Neural progenitor cell (in vitro differentiated cells): ENCODE measurements around the gene GNAI1. TPM values are rescaled to one million over a fixed set of nuclear protein-coding genes. Genes with fewer than 3 reads are reported as not detected.

Experiments used
- DNase-seq: peaks from one replicate; pipeline ENCODE4 v3.0.0-alpha.2; 2016; ENCODE audit warnings: low spot score
- H2AFZ ChIP-seq: fragments of 200-600 bp; sonication (generic); replicated peaks from 2 replicates; pipeline ENCODE4 v1.6.1; 2016; ENCODE audit warnings: antibody characterized with exemption
- H3F3A ChIP-seq: fragments of 200-600 bp; sonication (generic); 2 replicates; pipeline ENCODE4 v1.6.1; 2016; ENCODE audit warnings: antibody characterized with exemption, low read depth
- H3K27ac ChIP-seq: fragments of 200-600 bp; sonication (generic); 2 replicates; pipeline ENCODE4 v1.5.1; 2016; ENCODE audit warnings: mild to moderate bottlenecking
- H3K27me3 ChIP-seq: fragments of 200-600 bp; sonication (generic); 2 replicates; pipeline ENCODE4 v1.6.1; 2016; ENCODE audit warnings: mild to moderate bottlenecking, moderate library complexity
- H3K36me3 ChIP-seq: fragments of 200-600 bp; sonication (generic); 2 replicates; pipeline ENCODE4 v1.5.1; 2016
- H3K4me1 ChIP-seq: fragments of 200-600 bp; sonication (generic); 2 replicates; pipeline ENCODE4 v1.6.1; 2016; ENCODE audit warnings: mixed run types
- H3K4me2 ChIP-seq: fragments of 200-600 bp; sonication (generic); 2 replicates; pipeline ENCODE4 v1.6.1; 2016
- H3K4me3 ChIP-seq: fragments of 200-600 bp; sonication (generic); 2 replicates; pipeline ENCODE4 v1.5.1; 2016
- H3K79me2 ChIP-seq: fragments of 200-600 bp; sonication (generic); 2 replicates; pipeline ENCODE4 v1.6.1; 2016; ENCODE audit warnings: low read depth
- H3K9ac ChIP-seq: fragments of 200-600 bp; sonication (generic); 2 replicates; pipeline ENCODE4 v1.6.1; 2016
- H3K9me3 ChIP-seq: fragments of 200-600 bp; sonication (generic); 2 replicates; pipeline ENCODE4 v1.5.1; 2016; ENCODE audit warnings: low read depth
- H4K20me1 ChIP-seq: fragments of 200-600 bp; sonication (generic); 2 replicates; pipeline ENCODE4 v1.6.1; 2016; ENCODE audit warnings: low read depth
- H3K27ac Mint-ChIP-seq: 3 replicates; pipeline ENCODE4 v1.8.0; 2021; ENCODE audit warnings: mixed read lengths
- H3K27me3 Mint-ChIP-seq: 2 replicates; pipeline ENCODE4 v1.8.0; 2022; ENCODE audit warnings: low read depth, mild to moderate bottlenecking, inconsistent platforms, moderate library complexity, mixed read lengths; ENCODE audit not compliant: insufficient read depth
- H3K36me3 Mint-ChIP-seq: 3 replicates; pipeline ENCODE4 v1.8.0; 2021; ENCODE audit warnings: mixed read lengths
- H3K4me1 Mint-ChIP-seq: 3 replicates; pipeline ENCODE4 v1.8.0; 2021; ENCODE audit warnings: mixed read lengths
- H3K4me3 Mint-ChIP-seq: 3 replicates; pipeline ENCODE4 v1.8.0; 2021; ENCODE audit warnings: mild to moderate bottlenecking, moderate library complexity, mixed read lengths
- H3K9me3 Mint-ChIP-seq: 3 replicates; pipeline ENCODE4 v1.8.0; 2020; ENCODE audit warnings: mixed read lengths
- EZH2 ChIP-seq: fragments of 200-600 bp; sonication (generic); IDR thresholded peaks from 2 replicates; pipeline ENCODE4 v1.6.1; 2017; ENCODE audit warnings: antibody characterized with exemption, mild to moderate bottlenecking, moderate library complexity
- EZH2phosphoT487 ChIP-seq: fragments of 200-600 bp; sonication (generic); IDR thresholded peaks from 2 replicates; pipeline ENCODE4 v1.6.1; 2017; ENCODE audit warnings: antibody characterized with exemption
- total RNA-seq: library from RNA; depleted of rRNA; stranded (reverse); fragments of >200 nt; gene quantifications from 2 replicates; pipeline ENCODE4 v1.2.3, GENCODE V29; 2015; ENCODE audit warnings: low replicate concordance
- TF ChIP-seq, protein P1 (sequence below): fragments of 200-600 bp; sonication (generic); IDR thresholded peaks from 2 replicates; pipeline ENCODE4 v1.5.1; 2017; ENCODE audit warnings: antibody characterized with exemption, mild to moderate bottlenecking

GNAI1 gene
- total RNA-seq, 1 donor from 2014 or later, result 91.3 TPM

DNA sequence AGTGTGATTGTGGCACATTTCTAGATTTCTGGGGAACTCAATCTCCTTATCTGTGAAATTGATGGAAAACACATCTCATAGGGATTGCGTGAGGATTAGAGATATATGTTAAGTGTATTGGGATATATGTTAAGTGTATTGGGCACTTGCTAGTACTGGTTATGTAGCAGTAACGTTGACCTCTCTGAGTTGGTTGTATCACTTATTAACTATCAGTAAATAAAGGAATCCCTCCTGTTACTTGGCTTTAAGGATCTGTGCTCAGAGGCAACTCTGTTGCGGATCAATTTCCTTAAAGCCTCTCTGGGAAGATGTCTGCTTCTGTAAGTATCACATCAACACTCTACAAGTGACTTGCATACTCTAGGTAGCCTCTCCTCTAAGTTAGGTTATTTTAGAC lies 25.2 kb downstream of the GNAI1 start:
- Mint-ChIP-seq H3K9me3 (peaks cover 38% of the 10 kb centered on the region), H3K27ac (no peak overlapping the region), H3K27me3 (no peaks in the 10 kb centered on the region), H3K36me3 (peaks cover 20% of the 10 kb centered on the region), H3K4me1 (no peaks in the 10 kb centered on the region), H3K4me3 (no peak overlapping the region)
- no peaks in the 10 kb centered on the region for H3F3A ChIP-seq
- H3K4me3 ChIP-seq, result no peak overlapping the region
- H3K9me3 ChIP-seq, result no peaks in the 10 kb centered on the region
- no peaks in the 10 kb centered on the region for H3K27me3 ChIP-seq
- TF ChIP-seq EZH2 (no peak), EZH2phosphoT487 (no peak)
- TF ChIP-seq, protein P1, sequence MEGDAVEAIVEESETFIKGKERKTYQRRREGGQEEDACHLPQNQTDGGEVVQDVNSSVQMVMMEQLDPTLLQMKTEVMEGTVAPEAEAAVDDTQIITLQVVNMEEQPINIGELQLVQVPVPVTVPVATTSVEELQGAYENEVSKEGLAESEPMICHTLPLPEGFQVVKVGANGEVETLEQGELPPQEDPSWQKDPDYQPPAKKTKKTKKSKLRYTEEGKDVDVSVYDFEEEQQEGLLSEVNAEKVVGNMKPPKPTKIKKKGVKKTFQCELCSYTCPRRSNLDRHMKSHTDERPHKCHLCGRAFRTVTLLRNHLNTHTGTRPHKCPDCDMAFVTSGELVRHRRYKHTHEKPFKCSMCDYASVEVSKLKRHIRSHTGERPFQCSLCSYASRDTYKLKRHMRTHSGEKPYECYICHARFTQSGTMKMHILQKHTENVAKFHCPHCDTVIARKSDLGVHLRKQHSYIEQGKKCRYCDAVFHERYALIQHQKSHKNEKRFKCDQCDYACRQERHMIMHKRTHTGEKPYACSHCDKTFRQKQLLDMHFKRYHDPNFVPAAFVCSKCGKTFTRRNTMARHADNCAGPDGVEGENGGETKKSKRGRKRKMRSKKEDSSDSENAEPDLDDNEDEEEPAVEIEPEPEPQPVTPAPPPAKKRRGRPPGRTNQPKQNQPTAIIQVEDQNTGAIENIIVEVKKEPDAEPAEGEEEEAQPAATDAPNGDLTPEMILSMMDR, result no peak
- H3K9ac ChIP-seq, result no peak overlapping the region
- H3K27ac ChIP-seq, result no peak overlapping the region
- H3K4me1 ChIP-seq, result peaks cover 3% of the 10 kb centered on the region
- peaks cover 100% of the 10 kb centered on the region for H3K79me2 ChIP-seq
- no peak overlapping the region for H2AFZ ChIP-seq
- H3K36me3 ChIP-seq, result no peaks in the 10 kb centered on the region
- H3K4me2 ChIP-seq, result no peak overlapping the region
- H4K20me1 ChIP-seq, result peaks cover 55% of the 10 kb centered on the region
- no peak for DNase-seq

DNA sequence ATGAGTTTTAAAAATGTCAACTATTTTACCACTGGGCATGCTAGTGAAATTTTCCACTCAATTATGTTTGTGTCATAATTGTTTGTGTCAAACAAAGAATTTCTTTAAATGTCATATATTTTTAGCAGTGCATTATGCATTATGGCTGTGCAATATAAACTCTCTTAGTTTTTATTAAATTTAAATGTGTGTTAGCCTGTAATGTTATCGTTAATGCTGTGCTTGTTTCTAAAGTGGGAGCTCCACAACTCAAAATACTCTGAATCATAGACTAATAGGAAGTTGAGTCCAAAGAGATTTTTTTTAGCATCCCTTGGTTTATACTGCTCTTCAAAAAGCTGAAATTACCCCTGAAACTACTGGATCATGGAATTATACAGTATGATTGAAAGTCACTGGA lies 26.8 kb downstream of the GNAI1 start:
- H3F3A ChIP-seq, result no peaks in the 10 kb centered on the region
- H3K79me2 ChIP-seq, result peaks cover 100% of the 10 kb centered on the region
- no peak overlapping the region for H3K4me2 ChIP-seq
- peaks cover 42% of the 10 kb centered on the region for H4K20me1 ChIP-seq
- Mint-ChIP-seq H3K27ac (no peak overlapping the region), H3K9me3 (peaks cover 46% of the 10 kb centered on the region), H3K27me3 (no peaks in the 10 kb centered on the region), H3K4me1 (no peaks in the 10 kb centered on the region), H3K36me3 (peaks cover 22% of the 10 kb centered on the region), H3K4me3 (no peak overlapping the region)
- no peak overlapping the region for H3K4me3 ChIP-seq
- DNase-seq, result no peak
- H3K27me3 ChIP-seq, result no peaks in the 10 kb centered on the region
- TF ChIP-seq, protein P1, result no peak
- no peak for TF ChIP-seq EZH2
- TF ChIP-seq EZH2phosphoT487, result no peak
- H3K4me1 ChIP-seq, result peaks cover 8% of the 10 kb centered on the region
- H3K27ac ChIP-seq, result no peak overlapping the region
- H3K36me3 ChIP-seq, result no peaks in the 10 kb centered on the region
- H3K9ac ChIP-seq, result no peak overlapping the region
- H3K9me3 ChIP-seq, result no peaks in the 10 kb centered on the region
- H2AFZ ChIP-seq, result no peak overlapping the region

DNA sequence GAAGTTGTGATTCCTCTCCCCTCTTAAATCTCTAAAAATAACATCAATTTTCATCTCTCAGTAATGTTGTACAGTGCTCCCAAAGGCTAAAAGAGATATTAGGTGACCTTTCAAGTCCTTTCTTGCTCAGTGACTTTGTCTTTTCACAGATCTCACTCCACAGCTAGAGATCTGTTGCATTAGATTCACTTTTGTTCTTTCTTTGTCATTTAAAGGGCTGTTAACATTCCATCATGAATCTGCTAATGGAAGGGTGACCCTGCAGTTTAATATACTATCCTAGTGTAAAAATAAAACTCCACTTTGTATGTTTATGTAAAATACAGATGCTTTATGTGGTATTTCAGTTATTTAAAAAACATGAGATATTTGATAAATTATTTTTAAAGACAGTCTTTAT lies 30.5 kb downstream of the GNAI1 start:
- H3K36me3 ChIP-seq, result peaks cover 6% of the 10 kb centered on the region
- H3K4me3 Mint-ChIP-seq, result no peak overlapping the region

More for the DNA sequence above, 30.5 kb downstream of the GNAI1 start:
- H3K4me1 Mint-ChIP-seq, result no peaks in the 10 kb centered on the region
- no peak overlapping the region for H2AFZ ChIP-seq
- peaks cover 43% of the 10 kb centered on the region for H3K9me3 Mint-ChIP-seq
- H3K27ac ChIP-seq, result no peak overlapping the region
- H3K27me3 ChIP-seq, result no peaks in the 10 kb centered on the region
- no peak for DNase-seq
- TF ChIP-seq EZH2 (no peak), EZH2phosphoT487 (no peak)
- TF ChIP-seq, protein P1, result no peak
- no peak overlapping the region for H3K9ac ChIP-seq
- H3F3A ChIP-seq, result no peaks in the 10 kb centered on the region
- peaks cover 100% of the 10 kb centered on the region for H3K79me2 ChIP-seq
- H3K27me3 Mint-ChIP-seq, result no peaks in the 10 kb centered on the region
- peaks cover 21% of the 10 kb centered on the region for H4K20me1 ChIP-seq
- no peak overlapping the region for H3K27ac Mint-ChIP-seq
- no peak overlapping the region for H3K4me3 ChIP-seq
- no peaks in the 10 kb centered on the region for H3K9me3 ChIP-seq
- peaks cover 26% of the 10 kb centered on the region for H3K36me3 Mint-ChIP-seq
- H3K4me1 ChIP-seq, result peaks cover 8% of the 10 kb centered on the region
- no peak overlapping the region for H3K4me2 ChIP-seq
